ENCODE data around the gene FCF1. TPM values are rescaled to one million over a fixed set of nuclear protein-coding genes. Genes with fewer than 3 reads are reported as not detected.

FCF1 gene
- total RNA-seq, 1 experiment from 2014 or later, result 61.5 TPM

- intact Hi-C loops (cut with micrococcal nuclease), result no loop called here
- DNase-seq (ENCODE audit: unreplicated experiment), result no peak
- Mint-ChIP-seq H3K36me3 (ENCODE audit: insufficient read depth, unreplicated experiment) (peaks cover 14% of the 10 kb centered on the region), H3K9me3 (ENCODE audit: unreplicated experiment) (peaks cover 15% of the 10 kb centered on the region), H3K27ac (ENCODE audit: low read depth, unreplicated experiment) (no peak overlapping the region), H3K4me1 (ENCODE audit: insufficient read depth, unreplicated experiment) (peaks cover 12% of the 10 kb centered on the region), H3K4me3 (ENCODE audit: unreplicated experiment) (no peak overlapping the region), H3K27me3 (ENCODE audit: insufficient read depth, unreplicated experiment) (no peaks in the 10 kb centered on the region)
- BruUV-seq (replicated peaks), result no TSS peak
- ChIA-PET POLR2A (no interaction called here), CTCF (interaction anchor here (0.7 kb wide), 1 partner anchor 79 kb away, joined by 4 read pairs; no protein-coding TSS in a partner anchor)
- no peak for TF ChIP-seq CTCF (IDR thresholded peaks at IDR 0.05; ENCODE audit: unreplicated experiment)
Observed at GRCh38 chr14:74697976-74698375, 15.0 kb upstream of the FCF1 start.

- no peak overlapping the region for H3K27ac Mint-ChIP-seq (ENCODE audit: low read depth, unreplicated experiment)
- H3K4me1 Mint-ChIP-seq (ENCODE audit: insufficient read depth, unreplicated experiment), result peaks cover 12% of the 10 kb centered on the region
- H3K27me3 Mint-ChIP-seq (ENCODE audit: insufficient read depth, unreplicated experiment), result no peaks in the 10 kb centered on the region
- no TSS peak for BruUV-seq (replicated peaks)
- POLR2A ChIA-PET, result no interaction called here
- H3K4me3 Mint-ChIP-seq (ENCODE audit: unreplicated experiment), result no peak overlapping the region
- intact Hi-C loops (cut with micrococcal nuclease), result no loop called here
- peaks cover 18% of the 10 kb centered on the region for H3K9me3 Mint-ChIP-seq (ENCODE audit: unreplicated experiment)
- no peak for DNase-seq (ENCODE audit: unreplicated experiment)
- CTCF ChIA-PET, result interaction anchor here (0.6 to 0.7 kb wide), 2 partner anchors 78 to 92 kb away, joined by 3 to 4 read pairs; no protein-coding TSS in a partner anchor
- peaks cover 16% of the 10 kb centered on the region for H3K36me3 Mint-ChIP-seq (ENCODE audit: insufficient read depth, unreplicated experiment)
- TF ChIP-seq CTCF (IDR thresholded peaks at IDR 0.05; ENCODE audit: unreplicated experiment), result no peak
Observed at GRCh38 chr14:74698465-74698864, 14.5 kb upstream of the FCF1 start.

GRCh38 chr14:74702293-74702692, 10.7 kb upstream of the FCF1 start:
- DNase-seq (ENCODE audit: unreplicated experiment), result no peak
- intact Hi-C loops (cut with micrococcal nuclease), result no loop called here
- Mint-ChIP-seq H3K36me3 (ENCODE audit: insufficient read depth, unreplicated experiment) (peaks cover 17% of the 10 kb centered on the region), H3K27ac (ENCODE audit: low read depth, unreplicated experiment) (no peak overlapping the region), H3K4me3 (ENCODE audit: unreplicated experiment) (no peak overlapping the region), H3K9me3 (ENCODE audit: unreplicated experiment) (peaks cover 18% of the 10 kb centered on the region), H3K27me3 (ENCODE audit: insufficient read depth, unreplicated experiment) (no peaks in the 10 kb centered on the region), H3K4me1 (ENCODE audit: insufficient read depth, unreplicated experiment) (peaks cover 16% of the 10 kb centered on the region)
- TF ChIP-seq CTCF (IDR thresholded peaks at IDR 0.05; ENCODE audit: unreplicated experiment), result no peak
- ChIA-PET CTCF (no interaction called here), POLR2A (no interaction called here)
- no TSS peak for BruUV-seq (replicated peaks)

- POLR2A ChIA-PET, result no interaction called here
- Mint-ChIP-seq H3K27me3 (ENCODE audit: insufficient read depth, unreplicated experiment) (no peaks in the 10 kb centered on the region), H3K4me3 (ENCODE audit: unreplicated experiment) (no peak overlapping the region), H3K27ac (ENCODE audit: low read depth, unreplicated experiment) (peak overlapping the region; percentile 20), H3K4me1 (ENCODE audit: insufficient read depth, unreplicated experiment) (peaks cover 16% of the 10 kb centered on the region), H3K36me3 (ENCODE audit: insufficient read depth, unreplicated experiment) (peaks cover 12% of the 10 kb centered on the region), H3K9me3 (ENCODE audit: unreplicated experiment) (peaks cover 18% of the 10 kb centered on the region)
- no peak for DNase-seq (ENCODE audit: unreplicated experiment)
- CTCF ChIA-PET, result no interaction called here
- TF ChIP-seq CTCF (IDR thresholded peaks at IDR 0.05; ENCODE audit: unreplicated experiment), result no peak
- intact Hi-C loops (cut with micrococcal nuclease), result no loop called here
- no TSS peak for BruUV-seq (replicated peaks)
Observed at GRCh38 chr14:74703043-74703442, 9.9 kb upstream of the FCF1 start.
